IMR-90 (cell line): ENCODE measurements around the gene PCDHA1. TPM values are rescaled to one million over a fixed set of nuclear protein-coding genes. Genes with fewer than 3 reads are reported as not detected.

Experiments used
- ATAC-seq: fragments of 200-7000 bp; cut with Tn5 transposase; 2 replicates; pipeline ENCODE4 v1.9.1; 2020; ENCODE audit warnings: low read depth, mild to moderate bottlenecking, moderate library complexity
- BruUV-seq: library from RNA; stranded (reverse); fragments of 400-500 nt; replicated peaks from 2 replicates; lab custom pipeline; 2021; lab: Mats Ljungman, UMichigan
- CTCF ChIA-PET: fragments of 300-600 bp; formaldehyde crosslinking; extraction: SDS; loops from one replicate; lab custom pipeline; 2021; ENCODE audit warnings: antibody characterized with exemption; lab: Yijun Ruan, JAX
- POLR2A ChIA-PET: fragments of 300-600 bp; sonication (Branson Sonifier 250); formaldehyde crosslinking; loops from one replicate; lab custom pipeline; 2022; ENCODE audit warnings: antibody characterized with exemption; ENCODE audit not compliant: unreplicated experiment; lab: Charles Lee
- DNase-seq: peaks from one replicate; pipeline ENCODE4 v3.0.0; 2013
- H2AFZ ChIP-seq: replicated peaks from 2 replicates; pipeline ENCODE3; 2013; ENCODE audit warnings: low read length, mild to moderate bottlenecking; ENCODE audit not compliant: poor library complexity
- H2AK5ac ChIP-seq: 2 replicates; pipeline ENCODE4 v1.6.1; 2013; ENCODE audit warnings: low read depth, low read length, inconsistent platforms
- H2AK9ac ChIP-seq: replicated peaks from 2 replicates; pipeline ENCODE3; 2013; ENCODE audit warnings: mild to moderate bottlenecking, low read depth, low read length, moderate library complexity; ENCODE audit not compliant: poor library complexity
- H2BK120ac ChIP-seq: 2 replicates; pipeline ENCODE4 v1.6.1; 2013; ENCODE audit warnings: low read depth, low read length, inconsistent platforms
- H2BK15ac ChIP-seq: 3 replicates; pipeline ENCODE4 v1.6.1; 2013; ENCODE audit warnings: low read depth, low read length, inconsistent platforms
- H2BK20ac ChIP-seq: 2 replicates; pipeline ENCODE4 v1.6.1; 2013; ENCODE audit warnings: low read depth, mild to moderate bottlenecking, inconsistent platforms, low read length, moderate library complexity
- H2BK5ac ChIP-seq: 2 replicates; pipeline ENCODE4 v1.6.1; 2013; ENCODE audit warnings: mild to moderate bottlenecking, low read depth, low read length, inconsistent platforms; ENCODE audit not compliant: poor library complexity, severe bottlenecking
- H3K14ac ChIP-seq: replicated peaks from 2 replicates; pipeline ENCODE4 v1.6.1; 2013; ENCODE audit warnings: low read depth, low read length, inconsistent platforms
- H3K18ac ChIP-seq: 2 replicates; pipeline ENCODE4 v1.6.1; 2013; ENCODE audit warnings: low read depth, low read length, control low read depth
- H3K23ac ChIP-seq: 2 replicates; pipeline ENCODE4 v1.6.1; 2013; ENCODE audit warnings: low read depth, low read length, inconsistent platforms
- H3K27ac ChIP-seq: 2 replicates; pipeline ENCODE4 v1.5.1; 2013; ENCODE audit warnings: mild to moderate bottlenecking, control low read depth, low read length; ENCODE audit not compliant: insufficient read depth
- H3K27me3 ChIP-seq: 2 replicates; pipeline ENCODE4 v1.6.1; 2013; ENCODE audit warnings: low read length; ENCODE audit not compliant: control insufficient read depth, insufficient read depth
- H3K36me3 ChIP-seq: 2 replicates; pipeline ENCODE4 v1.6.1; 2013; ENCODE audit warnings: low read length, mixed read lengths; ENCODE audit not compliant: control insufficient read depth, insufficient read depth
- H3K4ac ChIP-seq: 2 replicates; pipeline ENCODE4 v1.6.1; 2013; ENCODE audit warnings: low read depth, low read length, inconsistent platforms
- H3K4me1 ChIP-seq: 2 replicates; pipeline ENCODE4 v1.6.1; 2013; ENCODE audit warnings: low read length, mixed read lengths; ENCODE audit not compliant: control insufficient read depth, insufficient read depth
- H3K4me2 ChIP-seq: 2 replicates; pipeline ENCODE4 v1.6.1; 2013; ENCODE audit warnings: low read depth, mild to moderate bottlenecking, control low read depth, low read length, moderate library complexity
- H3K4me3 ChIP-seq: 2 replicates; pipeline ENCODE4 v1.5.1; 2013; ENCODE audit warnings: low read depth, mild to moderate bottlenecking, control low read depth, low read length, moderate library complexity; ENCODE audit not compliant: insufficient read depth
- H3K56ac ChIP-seq: 2 replicates; pipeline ENCODE4 v1.6.1; 2013; ENCODE audit warnings: low read length, inconsistent platforms; ENCODE audit not compliant: insufficient read depth; ENCODE audit errors: extremely low read depth
- H3K79me1 ChIP-seq, 2 experiments: 2 replicates each; pipeline ENCODE4 v1.6.1; 2013; ENCODE audit warnings: low read length in 2 of 2, inconsistent platforms in 1 of 2, low read depth in 1 of 2
- H3K9ac ChIP-seq: 2 replicates; pipeline ENCODE4 v1.6.1; 2013; ENCODE audit warnings: low read depth, low read length, control low read depth
- H3K9me1 ChIP-seq: 2 replicates; pipeline ENCODE4 v1.6.1; 2013; ENCODE audit warnings: low read length, inconsistent platforms; ENCODE audit not compliant: insufficient read depth
- H3K9me3 ChIP-seq: 2 replicates; pipeline ENCODE4 v1.6.1; 2013; ENCODE audit warnings: low read length; ENCODE audit not compliant: control insufficient read depth, insufficient read depth
- H4K20me1 ChIP-seq: 2 replicates; pipeline ENCODE4 v1.6.1; 2013; ENCODE audit warnings: low read length, inconsistent platforms; ENCODE audit not compliant: insufficient read depth
- H4K5ac ChIP-seq: 2 replicates; pipeline ENCODE4 v1.6.1; 2013; ENCODE audit warnings: mild to moderate bottlenecking, low read depth, low read length, control low read depth
- H4K8ac ChIP-seq, 2 experiments: 2 replicates each; pipeline ENCODE4 v1.6.1; 2013; ENCODE audit warnings: low read depth in 2 of 2, low read length in 2 of 2, control low read depth in 1 of 2, inconsistent platforms in 1 of 2
- H4K91ac ChIP-seq: 2 replicates; pipeline ENCODE4 v1.6.1; 2013; ENCODE audit warnings: low read depth, low read length, inconsistent platforms; ENCODE audit not compliant: insufficient read depth
- BHLHE40 ChIP-seq: fragments of 150-350 bp; IDR thresholded peaks from 2 replicates; pipeline ENCODE4 v1.6.1; 2016; ENCODE audit warnings: mild to moderate bottlenecking, low read depth, low read length
- CEBPB ChIP-seq: IDR thresholded peaks from 2 replicates; pipeline ENCODE4 v1.6.1; 2012; ENCODE audit warnings: low read depth, low read length, improper control_type of control experiment
- FOS ChIP-seq: fragments of 150-350 bp; IDR thresholded peaks from 2 replicates; pipeline ENCODE4 v1.6.1; 2016; ENCODE audit warnings: low read depth, low read length
- MAFK ChIP-seq: IDR thresholded peaks from 2 replicates; pipeline ENCODE4 v1.6.1; 2012; ENCODE audit warnings: low read depth, low read length, improper control_type of control experiment
- MAZ ChIP-seq: IDR thresholded peaks from 2 replicates; pipeline ENCODE4 v1.6.1; 2012; ENCODE audit warnings: low read depth, mild to moderate bottlenecking, low read length, improper control_type of control experiment, moderate library complexity, borderline replicate concordance
- MXI1 ChIP-seq: IDR thresholded peaks from 2 replicates; pipeline ENCODE4 v1.6.1; 2012; ENCODE audit warnings: low read depth, mild to moderate bottlenecking, low read length, moderate library complexity, borderline replicate concordance
- NFE2L2 ChIP-seq: fragments of 150-350 bp; IDR thresholded peaks from 2 replicates; pipeline ENCODE4 v1.6.1; 2016; ENCODE audit warnings: low read depth, mild to moderate bottlenecking, low read length
- POLR2A ChIP-seq: IDR thresholded peaks from 2 replicates; pipeline ENCODE4 v1.6.1; 2012; ENCODE audit warnings: mild to moderate bottlenecking, low read depth, low read length
- RAD21 ChIP-seq: IDR thresholded peaks from 2 replicates; pipeline ENCODE4 v1.6.1; 2012; ENCODE audit warnings: low read length, improper control_type of control experiment
- RCOR1 ChIP-seq: IDR thresholded peaks from 2 replicates; pipeline ENCODE4 v1.6.1; 2012; ENCODE audit warnings: mild to moderate bottlenecking, low read length, improper control_type of control experiment; ENCODE audit not compliant: insufficient replicate concordance
- RFX5 ChIP-seq: IDR thresholded peaks from 2 replicates; pipeline ENCODE4 v1.8.0; 2012; ENCODE audit warnings: low read depth, mild to moderate bottlenecking, low read length, moderate library complexity
- SMC3 ChIP-seq: fragments of 150-350 bp; IDR thresholded peaks from 2 replicates; pipeline ENCODE4 v1.6.1; 2016; ENCODE audit warnings: low read depth, mild to moderate bottlenecking, antibody characterized with exemption, low read length, moderate library complexity
- WGBS, 2 experiments: methylation state at CpG; one replicate each; pipeline versions ENCODE4 v1.1.5 to v1.1.7; 2013; ENCODE audit warnings: missing lambda C conversion rate in 2 of 2; ENCODE audit not compliant: insufficient read length in 1 of 2; ENCODE audit errors: extremely low coverage in 2 of 2; 5-methylcytosine and 5-hydroxymethylcytosine counted together
- dilution Hi-C: fragments of 300-500 bp; cut with HindIII; formaldehyde crosslinking; loops from one replicate; pipeline ENCODE4 v1.14.3; 2018; ENCODE audit warnings: low sequenced_read_pairs; ENCODE audit not compliant: unreplicated experiment
- in situ Hi-C: fragments of 300-500 bp; cut with MboI; formaldehyde crosslinking; loops from 3 replicates; pipeline ENCODE4 v1.14.3; 2019; ENCODE audit warnings: low sequenced_read_pairs, inconsistent platforms, mixed read lengths
- intact Hi-C: fragments of 100-400 bp; cut with micrococcal nuclease; formaldehyde crosslinking; loops from 2 replicates; pipeline ENCODE4 v1.10.0; 2022
- polyA plus RNA-seq, 3 experiments: library from polyadenylated mRNA; depleted of rRNA; stranded (reverse); fragments of >200 nt; gene quantifications; 2 replicates each; pipeline ENCODE4 v1.2.3, GENCODE V29; 2012; ENCODE audit warnings: low replicate concordance in 1 of 3
- total RNA-seq: library from RNA; depleted of rRNA; stranded (reverse); fragments of >200 nt; gene quantifications from 2 replicates; pipeline ENCODE4 v1.2.3, GENCODE V29; 2012
- TF ChIP-seq, protein P1 (sequence below): fragments of 150-350 bp; IDR thresholded peaks from 2 replicates; pipeline ENCODE4 v1.6.1; 2016; ENCODE audit warnings: low read depth, mild to moderate bottlenecking, low read length, moderate library complexity, borderline replicate concordance
- TF ChIP-seq, protein P2 (sequence below): fragments of 150-350 bp; IDR thresholded peaks from 2 replicates; pipeline ENCODE4 v1.6.1; 2017; ENCODE audit warnings: mild to moderate bottlenecking, antibody characterized with exemption, low read length, low read depth
- TF ChIP-seq, protein P3 (sequence below): conservative IDR thresholded peaks from 2 replicates; pipeline ENCODE4 v1.5.1; 2012; ENCODE audit warnings: mild to moderate bottlenecking, low read depth, low read length, improper control_type of control experiment

PCDHA1 gene
- total and polyA plus RNA-seq, 2 of the 4 experiments (the other 2 are of a cell fraction): under 0.01 to 0.05 TPM

DNA sequence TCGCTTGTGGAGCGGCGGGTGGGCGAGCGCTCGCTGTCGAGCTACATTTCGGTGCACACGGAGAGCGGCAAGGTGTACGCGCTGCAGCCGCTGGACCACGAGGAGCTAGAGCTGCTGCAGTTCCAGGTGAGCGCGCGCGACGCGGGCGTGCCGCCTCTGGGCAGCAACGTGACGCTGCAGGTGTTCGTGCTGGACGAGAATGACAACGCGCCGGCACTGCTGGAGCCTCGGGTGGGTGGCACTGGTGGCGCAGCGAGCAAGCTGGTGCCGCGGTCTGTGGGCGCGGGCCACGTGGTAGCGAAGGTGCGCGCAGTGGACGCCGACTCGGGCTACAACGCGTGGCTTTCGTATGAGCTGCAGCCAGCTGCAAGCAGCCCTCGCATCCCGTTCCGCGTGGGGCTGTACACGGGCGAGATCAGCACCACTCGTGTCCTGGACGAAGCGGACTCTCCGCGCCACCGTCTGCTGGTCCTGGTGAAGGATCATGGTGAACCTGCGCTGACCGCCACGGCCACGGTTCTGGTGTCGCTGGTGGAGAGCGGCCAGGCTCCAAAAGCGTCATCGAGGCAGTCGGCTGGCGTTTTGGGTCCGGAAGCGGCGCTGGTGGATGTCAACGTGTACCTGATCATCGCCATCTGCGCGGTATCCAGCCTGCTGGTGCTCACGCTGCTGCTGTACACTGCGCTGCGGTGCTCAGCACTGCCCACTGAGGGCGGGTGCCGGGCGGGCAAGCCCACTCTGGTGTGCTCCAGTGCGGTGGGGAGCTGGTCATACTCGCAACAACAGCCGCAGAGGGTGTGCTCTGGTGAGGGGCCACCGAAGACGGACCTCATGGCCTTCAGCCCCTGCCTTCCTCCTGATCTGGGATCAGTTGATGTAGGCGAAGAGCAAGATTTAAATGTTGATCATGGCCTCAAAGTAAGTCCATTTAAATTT lies 57.1 kb downstream of the PCDHA1 start:
- no TSS peak for BruUV-seq
- WGBS, 2 experiments: 53% methylated on average over 48 of the region's 87 CpGs; no CpG with 5 or more reads in 1 of the 2 experiments
- TF ChIP-seq MXI1 (no peak), RFX5 (no peak), BHLHE40 (no peak), NFE2L2 (no peak), MAFK (no peak), SMC3 (no peak), FOS (no peak), RCOR1 (no peak), RAD21 (no peak), CEBPB (no peak), POLR2A (no peak), MAZ (no peak)
- TF ChIP-seq, protein P1, sequence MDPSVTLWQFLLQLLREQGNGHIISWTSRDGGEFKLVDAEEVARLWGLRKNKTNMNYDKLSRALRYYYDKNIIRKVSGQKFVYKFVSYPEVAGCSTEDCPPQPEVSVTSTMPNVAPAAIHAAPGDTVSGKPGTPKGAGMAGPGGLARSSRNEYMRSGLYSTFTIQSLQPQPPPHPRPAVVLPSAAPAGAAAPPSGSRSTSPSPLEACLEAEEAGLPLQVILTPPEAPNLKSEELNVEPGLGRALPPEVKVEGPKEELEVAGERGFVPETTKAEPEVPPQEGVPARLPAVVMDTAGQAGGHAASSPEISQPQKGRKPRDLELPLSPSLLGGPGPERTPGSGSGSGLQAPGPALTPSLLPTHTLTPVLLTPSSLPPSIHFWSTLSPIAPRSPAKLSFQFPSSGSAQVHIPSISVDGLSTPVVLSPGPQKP: no peak
- TF ChIP-seq, protein P2, sequence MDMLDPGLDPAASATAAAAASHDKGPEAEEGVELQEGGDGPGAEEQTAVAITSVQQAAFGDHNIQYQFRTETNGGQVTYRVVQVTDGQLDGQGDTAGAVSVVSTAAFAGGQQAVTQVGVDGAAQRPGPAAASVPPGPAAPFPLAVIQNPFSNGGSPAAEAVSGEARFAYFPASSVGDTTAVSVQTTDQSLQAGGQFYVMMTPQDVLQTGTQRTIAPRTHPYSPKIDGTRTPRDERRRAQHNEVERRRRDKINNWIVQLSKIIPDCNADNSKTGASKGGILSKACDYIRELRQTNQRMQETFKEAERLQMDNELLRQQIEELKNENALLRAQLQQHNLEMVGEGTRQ: no peak
- TF ChIP-seq, protein P3, sequence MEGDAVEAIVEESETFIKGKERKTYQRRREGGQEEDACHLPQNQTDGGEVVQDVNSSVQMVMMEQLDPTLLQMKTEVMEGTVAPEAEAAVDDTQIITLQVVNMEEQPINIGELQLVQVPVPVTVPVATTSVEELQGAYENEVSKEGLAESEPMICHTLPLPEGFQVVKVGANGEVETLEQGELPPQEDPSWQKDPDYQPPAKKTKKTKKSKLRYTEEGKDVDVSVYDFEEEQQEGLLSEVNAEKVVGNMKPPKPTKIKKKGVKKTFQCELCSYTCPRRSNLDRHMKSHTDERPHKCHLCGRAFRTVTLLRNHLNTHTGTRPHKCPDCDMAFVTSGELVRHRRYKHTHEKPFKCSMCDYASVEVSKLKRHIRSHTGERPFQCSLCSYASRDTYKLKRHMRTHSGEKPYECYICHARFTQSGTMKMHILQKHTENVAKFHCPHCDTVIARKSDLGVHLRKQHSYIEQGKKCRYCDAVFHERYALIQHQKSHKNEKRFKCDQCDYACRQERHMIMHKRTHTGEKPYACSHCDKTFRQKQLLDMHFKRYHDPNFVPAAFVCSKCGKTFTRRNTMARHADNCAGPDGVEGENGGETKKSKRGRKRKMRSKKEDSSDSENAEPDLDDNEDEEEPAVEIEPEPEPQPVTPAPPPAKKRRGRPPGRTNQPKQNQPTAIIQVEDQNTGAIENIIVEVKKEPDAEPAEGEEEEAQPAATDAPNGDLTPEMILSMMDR: no peak

More for the DNA sequence above, 57.1 kb downstream of the PCDHA1 start:
- Histone ChIP-seq H4K5ac (no peak overlapping the region), H3K4ac (no peak overlapping the region), H3K14ac (no peak overlapping the region), H3K18ac (no peak overlapping the region), H3K9me1 (no peaks in the 10 kb centered on the region), H3K4me1 (no peaks in the 10 kb centered on the region), H3K9me3 (peaks cover 14% of the 10 kb centered on the region), H3K4me3 (no peak overlapping the region), H3K27ac (no peak overlapping the region), H4K20me1 (no peaks in the 10 kb centered on the region), H2AK9ac (no peak overlapping the region), H3K27me3 (no peaks in the 10 kb centered on the region), H3K79me1 (no peaks in the 10 kb centered on the region), H3K23ac (no peak overlapping the region), H4K91ac (no peak overlapping the region), H2AK5ac (no peak overlapping the region), H3K56ac (no peak overlapping the region), H2BK15ac (no peak overlapping the region), H4K8ac (no peak overlapping the region), H2BK120ac (no peak overlapping the region), H2AFZ (no peak overlapping the region), H2BK20ac (no peak overlapping the region), H3K36me3 (no peaks in the 10 kb centered on the region), H3K4me2 (no peak overlapping the region), H3K9ac (no peak overlapping the region), H2BK5ac (no peak overlapping the region)
- ChIA-PET POLR2A (no interaction called here), CTCF (no interaction called here)
- ATAC-seq: no peak
- intact Hi-C loops (no loop called here), in situ Hi-C loops (no loop called here), dilution Hi-C loops (no loop called here)
- no peak for DNase-seq
